T-cell (primary cell): ENCODE results near the gene HOXA1. TPM values are rescaled to one million over a fixed set of nuclear protein-coding genes. Genes with fewer than 3 reads are reported as not detected.

Source experiments
- ATAC-seq, 4 experiments: fragments of 200-7000 bp in 3 of 4; fragments of 150-1000 bp in 1 of 4; cut with Tn5 transposase; replicated peaks in 1 of 4; 1 replicate in 3 of 4; 2 replicates in 1 of 4; pipeline ENCODE4 v1.10.0; 2021; ENCODE audit warnings: moderate library complexity in 3 of 4, mild to moderate bottlenecking in 2 of 4, moderate number of reproducible peaks in 1 of 4
- CTCF ChIA-PET, 2 donors: fragments of 300-600 bp; sonication (Branson Sonifier 250); formaldehyde crosslinking; loops; one replicate each; lab custom pipeline; 2022; ENCODE audit warnings: antibody characterized with exemption in 2 of 2; lab: Charles Lee
- POLR2A ChIA-PET, 2 donors: fragments of 300-600 bp; sonication (Branson Sonifier 250); formaldehyde crosslinking; loops; one replicate each; lab custom pipeline; 2022; ENCODE audit warnings: antibody characterized with exemption in 2 of 2; lab: Charles Lee
- DNase-seq, 35 experiments: peaks; one replicate each; pipeline versions ENCODE4 v3.0.0 to v3.0.0-alpha.2; 2013 to 2023
- H3K27ac ChIP-seq: one replicate; pipeline ENCODE4 v1.5.1; 2013; ENCODE audit warnings: low read length
- H3K27me3 ChIP-seq, 2 experiments: replicated peaks in 1 of 2; 1 replicate in 1 of 2; 2 replicates in 1 of 2; pipeline versions ENCODE4 v1.6.1 to v1.7.0; 2013; ENCODE audit warnings: low read length in 1 of 2, mixed read lengths in 1 of 2; ENCODE audit not compliant: control insufficient read depth in 2 of 2, insufficient read depth in 2 of 2; ENCODE audit errors: extremely low read depth in 1 of 2
- H3K36me3 ChIP-seq, 2 donors: 1 replicate in 1 of 2; 2 replicates in 1 of 2; pipeline versions ENCODE4 v1.6.1 to v1.7.0; 2013; ENCODE audit warnings: low read length in 1 of 2; ENCODE audit not compliant: control insufficient read depth in 2 of 2, insufficient read depth in 1 of 2; ENCODE audit errors: extremely low read depth in 1 of 2
- H3K4me1 ChIP-seq, 2 experiments: 1 replicate in 1 of 2; 2 replicates in 1 of 2; pipeline versions ENCODE4 v1.6.1 to v1.7.0; 2013; ENCODE audit warnings: low read length in 2 of 2, mixed read lengths in 1 of 2; ENCODE audit not compliant: insufficient read depth in 2 of 2, control insufficient read depth in 1 of 2; ENCODE audit errors: extremely low read depth in 1 of 2
- H3K4me3 ChIP-seq, 2 donors: 1 replicate in 1 of 2; 2 replicates in 1 of 2; pipeline versions ENCODE4 v1.5.1 to v1.7.0; 2013; ENCODE audit warnings: mild to moderate bottlenecking in 2 of 2, low read length in 1 of 2, moderate library complexity in 1 of 2; ENCODE audit not compliant: control insufficient read depth in 1 of 2; ENCODE audit errors: extremely low read depth in 1 of 2
- H3K9me3 ChIP-seq: 2 replicates; pipeline ENCODE4 v1.7.0; 2013
- H3K27ac Mint-ChIP-seq, 2 donors: one replicate each; pipeline ENCODE4 v1.8.0; 2020 to 2021; ENCODE audit warnings: mild to moderate bottlenecking in 2 of 2, mixed read lengths in 2 of 2
- H3K27me3 Mint-ChIP-seq, 2 donors: one replicate each; pipeline ENCODE4 v1.8.0; 2021 to 2022; ENCODE audit warnings: mixed read lengths in 2 of 2
- H3K36me3 Mint-ChIP-seq: one replicate; pipeline ENCODE4 v1.8.0; 2021; ENCODE audit warnings: mixed read lengths
- H3K4me1 Mint-ChIP-seq, 3 donors: one replicate each; pipeline ENCODE4 v1.8.0; 2020 to 2022; ENCODE audit warnings: mixed read lengths in 3 of 3, mild to moderate bottlenecking in 1 of 3
- H3K4me3 Mint-ChIP-seq, 3 donors: one replicate each; pipeline ENCODE4 v1.8.0; 2020 to 2022; ENCODE audit warnings: mild to moderate bottlenecking in 3 of 3, mixed read lengths in 3 of 3, moderate library complexity in 3 of 3
- H3K9me3 Mint-ChIP-seq, 3 donors: one replicate each; pipeline ENCODE4 v1.8.0; 2020 to 2022; ENCODE audit warnings: mixed read lengths in 3 of 3
- WGBS: methylation state at CpG from one replicate; pipeline ENCODE4 v1.1.5; 2013; ENCODE audit warnings: missing lambda C conversion rate; ENCODE audit not compliant: insufficient coverage; 5-methylcytosine and 5-hydroxymethylcytosine counted together
- total RNA-seq, 35 experiments: library from RNA in 6 of 35; stranded (reverse) in 6 of 35; fragments of 120-200 nt in 1 of 35; gene quantifications; one replicate each; pipeline versions ENCODE4 v1.2.1 to v1.2.4 and lab custom pipeline; 2013 to 2026

Gene HOXA1
- total RNA-seq, 5 donors from 2014 or later (not counting 1 experiment from before 2014, with no cell fraction given): 0.28 to 0.66 (median 0.54) TPM

- CTCF ChIA-PET: interaction anchor here in 1 of 2 donors (1.4 kb wide), 1 partner anchor 53 kb away, joined by 3 read pairs; no protein-coding TSS in a partner anchor
- Mint-ChIP-seq H3K4me1 (peaks cover 30 to 49% (median 41%) of the 10 kb centered on the region in 3 donors), H3K27ac (no peak overlapping the region), H3K9me3 (no peaks in the 10 kb centered on the region), H3K4me3 (peak overlapping the region; percentile 81 to 92 (median 83)), H3K36me3 (peaks cover 24% of the 10 kb centered on the region), H3K27me3 (peaks cover 58 to 83% of the 10 kb centered on the region in 2 donors)
- Histone ChIP-seq H3K27ac (no peak overlapping the region), H3K36me3 (no peaks in the 10 kb centered on the region), H3K4me3 (no peak overlapping the region), H3K27me3 (peaks cover 9 to 59% of the 10 kb centered on the region in 2 experiments), H3K4me1 (peaks cover 6 to 45% of the 10 kb centered on the region in 2 experiments), H3K9me3 (no peaks in the 10 kb centered on the region)
- ATAC-seq (no peak), DNase-seq (no peak)
- 64% methylated on average over 19 of the region's 35 CpGs for WGBS
- POLR2A ChIA-PET: no interaction called here
These were observed 2.1 kb upstream of the HOXA1 start for GRCh38 chr7:27097686-27098577.

GRCh38 chr7:27096768-27097514, 1.1 kb upstream of the HOXA1 start:
- H3K27ac Mint-ChIP-seq: peak overlapping the region in 1 of 2 donors; percentile 55
- peak in 1 of 35 experiments; percentile 19 for DNase-seq

GRCh38 chr7:27095050-27095896, 527 bp downstream of the HOXA1 start:
- DNase-seq: peak in 2 of 35 experiments; percentile 4 to 24
- POLR2A ChIA-PET: no interaction called here

More at GRCh38 chr7:27096768-27097514, 1.1 kb upstream of the HOXA1 start:
- Histone ChIP-seq H3K4me3 (peak overlapping the region; percentile 80 to 90), H3K27me3 (peaks cover 9 to 52% of the 10 kb centered on the region in 2 experiments), H3K36me3 (no peaks in the 10 kb centered on the region), H3K9me3 (no peaks in the 10 kb centered on the region), H3K4me1 (peaks cover 6 to 37% of the 10 kb centered on the region in 2 experiments), H3K27ac (no peak overlapping the region)
- CTCF ChIA-PET: interaction anchor here (0.6 to 1.4 kb wide), 4 partner anchors 44 to 66 kb away, joined by 3 to 5 read pairs (median 3); no protein-coding TSS in a partner anchor
- Mint-ChIP-seq H3K4me1 (peaks cover 28 to 40% (median 33%) of the 10 kb centered on the region in 3 donors), H3K9me3 (no peaks in the 10 kb centered on the region), H3K27me3 (peaks cover 60 to 84% of the 10 kb centered on the region in 2 donors), H3K36me3 (peaks cover 24% of the 10 kb centered on the region), H3K4me3 (peak overlapping the region; percentile 81 to 92 (median 83))
- peak in 1 of 4 experiments; percentile 4 for ATAC-seq
- 0% methylated on average over 2 of the region's 41 CpGs for WGBS
- POLR2A ChIA-PET: interaction anchor here in 1 of 2 donors (0.7 kb wide), 1 partner anchor 34 kb away, joined by 3 read pairs; the partner anchor contains the start of gene HOXA4

GRCh38 chr7:27094304-27095049, 1.3 kb downstream of the HOXA1 start:
- ChIA-PET CTCF (interaction anchor here in 1 of 2 donors (0.6 kb wide), 1 partner anchor 33 kb away, joined by 3 read pairs; no protein-coding TSS in a partner anchor), POLR2A (no interaction called here)
- H3K27ac Mint-ChIP-seq: no peak overlapping the region
- Histone ChIP-seq H3K4me3 (no peak overlapping the region), H3K36me3 (no peaks in the 10 kb centered on the region), H3K9me3 (no peaks in the 10 kb centered on the region), H3K4me1 (peaks cover 6 to 34% of the 10 kb centered on the region in 2 experiments), H3K27me3 (peaks cover 20 to 40% of the 10 kb centered on the region in 2 experiments), H3K27ac (no peak overlapping the region)
- H3K36me3 Mint-ChIP-seq: peaks cover 9% of the 10 kb centered on the region
- WGBS: 73% methylated on average over 15 of the region's 29 CpGs
- peaks cover 29 to 37% (median 31%) of the 10 kb centered on the region in 3 donors for H3K4me1 Mint-ChIP-seq
- H3K4me3 Mint-ChIP-seq: peak overlapping the region; percentile 81 to 92 (median 83)
- DNase-seq (no peak), ATAC-seq (no peak)
- H3K27me3 Mint-ChIP-seq: peaks cover 72 to 83% of the 10 kb centered on the region in 2 donors
- no peaks in the 10 kb centered on the region for H3K9me3 Mint-ChIP-seq

More at GRCh38 chr7:27095050-27095896, 527 bp downstream of the HOXA1 start:
- no peaks in the 10 kb centered on the region for H3K36me3 ChIP-seq
- peaks cover 29 to 37% (median 31%) of the 10 kb centered on the region in 3 donors for H3K4me1 Mint-ChIP-seq
- peaks cover 14 to 40% of the 10 kb centered on the region in 2 experiments for H3K27me3 ChIP-seq
- H3K4me3 ChIP-seq: peak overlapping the region; percentile 80 to 90
- CTCF ChIA-PET: interaction anchor here (0.6 to 0.7 kb wide), 2 partner anchors 34 to 60 kb away, joined by 3 read pairs; no protein-coding TSS in a partner anchor
- no peaks in the 10 kb centered on the region for H3K9me3 Mint-ChIP-seq
- 16% methylated on average over 14 of the region's 33 CpGs for WGBS
- no peak overlapping the region for H3K27ac ChIP-seq
- H3K27me3 Mint-ChIP-seq: peaks cover 69 to 83% of the 10 kb centered on the region in 2 donors
- peak overlapping the region; percentile 81 to 92 (median 83) for H3K4me3 Mint-ChIP-seq
- peaks cover 16% of the 10 kb centered on the region for H3K36me3 Mint-ChIP-seq
- H3K27ac Mint-ChIP-seq: peak overlapping the region in 1 of 2 donors; percentile 49
- ATAC-seq: peak in 3 of 4 experiments; percentile 5 to 18 (median 11)
- no peaks in the 10 kb centered on the region for H3K9me3 ChIP-seq
- H3K4me1 ChIP-seq: peaks cover 6 to 34% of the 10 kb centered on the region in 2 experiments

GRCh38 chr7:27093184-27093895, 2.5 kb downstream of the HOXA1 start:
- Mint-ChIP-seq H3K4me1 (peaks cover 26 to 31% (median 27%) of the 10 kb centered on the region in 3 donors), H3K9me3 (no peaks in the 10 kb centered on the region), H3K27me3 (peaks cover 74 to 83% of the 10 kb centered on the region in 2 donors), H3K27ac (no peak overlapping the region), H3K36me3 (peaks cover 2% of the 10 kb centered on the region), H3K4me3 (no peak overlapping the region)
- DNase-seq (no peak), ATAC-seq (no peak)
- no peaks in the 10 kb centered on the region for H3K9me3 ChIP-seq
- POLR2A ChIA-PET: no interaction called here
- CTCF ChIA-PET: interaction anchor here in 1 of 2 donors (0.5 to 1.0 kb wide), 3 partner anchors 50 to 410 kb away, joined by 3 to 4 read pairs (median 3); no protein-coding TSS in a partner anchor
- no peak overlapping the region for H3K27ac ChIP-seq
- no CpG with 5 or more reads among the region's 6 CpGs for WGBS
- peaks cover 6 to 29% of the 10 kb centered on the region in 2 experiments for H3K4me1 ChIP-seq
- H3K27me3 ChIP-seq: peaks cover 27 to 34% of the 10 kb centered on the region in 2 experiments
- no peak overlapping the region for H3K4me3 ChIP-seq
- H3K36me3 ChIP-seq: no peaks in the 10 kb centered on the region
